Fibroblast of pulmonary artery (primary cell): ENCODE measurements around the gene SPATA31C1.
"Not testable (repeated sequence)": the region's sequence is repeated elsewhere in the genome, so short reads cannot be mapped to it uniquely, and the experiment has no call there.

Source experiments
- DNase-seq: peaks from one replicate; pipeline ENCODE4 v3.0.0-alpha.2; 2010; ENCODE audit warnings: low read depth
- H3K4me3 ChIP-seq: replicated peaks from 2 replicates; pipeline ENCODE4 v1.5.1; 2011; ENCODE audit warnings: low read depth, mild to moderate bottlenecking, control low read depth, low read length, moderate library complexity
- TF ChIP-seq, protein P1 (sequence below): IDR thresholded peaks from 2 replicates; pipeline ENCODE4 v1.5.1; 2011; ENCODE audit warnings: mild to moderate bottlenecking, control low read depth, low read length, inconsistent platforms; ENCODE audit errors: missing control alignments

SPATA31C1 gene

GRCh38 chr9:87917662-87918061, at the start of gene SPATA31C1:
SPATA31C1 (plus strand) TSS chr9:87917962.
- H3K4me3 ChIP-seq, DNase-seq: not testable (repeated sequence)

DNA sequence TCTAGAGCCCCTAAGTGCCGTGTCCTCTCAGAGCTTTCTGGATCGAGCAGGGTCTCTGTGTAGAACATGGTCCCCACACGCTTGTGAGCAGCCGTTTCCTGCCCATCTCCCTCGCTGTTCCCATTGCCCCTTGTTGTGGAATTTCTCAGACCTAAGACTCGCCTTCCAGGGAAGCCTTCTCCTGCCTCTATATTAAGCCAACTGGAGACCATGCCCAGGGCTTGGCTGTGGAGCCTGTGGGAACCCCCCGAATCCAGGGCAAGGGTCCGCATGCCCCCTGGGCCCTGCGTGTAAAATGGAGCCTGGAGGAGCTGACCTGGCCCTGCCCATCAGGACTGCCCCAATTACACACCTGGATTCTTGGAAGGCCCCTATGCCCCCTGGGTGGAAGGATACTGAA, 49.6 kb upstream of the SPATA31C1 start:
- H3K4me3 ChIP-seq, result no peak overlapping the region
- DNase-seq, result no peak
- TF ChIP-seq, protein P1, sequence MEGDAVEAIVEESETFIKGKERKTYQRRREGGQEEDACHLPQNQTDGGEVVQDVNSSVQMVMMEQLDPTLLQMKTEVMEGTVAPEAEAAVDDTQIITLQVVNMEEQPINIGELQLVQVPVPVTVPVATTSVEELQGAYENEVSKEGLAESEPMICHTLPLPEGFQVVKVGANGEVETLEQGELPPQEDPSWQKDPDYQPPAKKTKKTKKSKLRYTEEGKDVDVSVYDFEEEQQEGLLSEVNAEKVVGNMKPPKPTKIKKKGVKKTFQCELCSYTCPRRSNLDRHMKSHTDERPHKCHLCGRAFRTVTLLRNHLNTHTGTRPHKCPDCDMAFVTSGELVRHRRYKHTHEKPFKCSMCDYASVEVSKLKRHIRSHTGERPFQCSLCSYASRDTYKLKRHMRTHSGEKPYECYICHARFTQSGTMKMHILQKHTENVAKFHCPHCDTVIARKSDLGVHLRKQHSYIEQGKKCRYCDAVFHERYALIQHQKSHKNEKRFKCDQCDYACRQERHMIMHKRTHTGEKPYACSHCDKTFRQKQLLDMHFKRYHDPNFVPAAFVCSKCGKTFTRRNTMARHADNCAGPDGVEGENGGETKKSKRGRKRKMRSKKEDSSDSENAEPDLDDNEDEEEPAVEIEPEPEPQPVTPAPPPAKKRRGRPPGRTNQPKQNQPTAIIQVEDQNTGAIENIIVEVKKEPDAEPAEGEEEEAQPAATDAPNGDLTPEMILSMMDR, result no peak

DNA sequence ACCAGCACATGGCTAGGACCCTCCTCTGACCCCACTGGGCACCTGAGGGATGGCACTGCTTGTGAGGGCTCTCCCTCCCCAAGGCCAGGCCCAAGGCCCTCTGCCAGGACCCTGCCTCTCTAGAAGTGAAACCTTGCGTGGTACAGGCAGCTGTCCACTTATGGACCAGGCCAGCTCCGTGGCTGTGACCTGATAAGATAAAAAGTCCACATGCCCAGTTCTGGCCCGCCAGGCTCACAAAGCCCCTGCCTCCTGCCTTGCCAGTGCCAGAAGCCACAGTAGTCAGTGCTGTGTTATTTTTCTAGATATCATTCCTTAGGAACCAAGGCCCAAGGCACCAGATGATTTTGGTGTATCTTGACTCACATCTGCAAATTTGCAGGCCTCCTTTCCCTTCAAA, 49.1 kb upstream of the SPATA31C1 start:
- TF ChIP-seq, protein P1, result no peak
- no peak for DNase-seq
- H3K4me3 ChIP-seq, result no peak overlapping the region

GRCh38 chr9:87869082-87869481, 48.7 kb upstream of the SPATA31C1 start:
- DNase-seq, result no peak
- TF ChIP-seq, protein P1, result no peak

DNA sequence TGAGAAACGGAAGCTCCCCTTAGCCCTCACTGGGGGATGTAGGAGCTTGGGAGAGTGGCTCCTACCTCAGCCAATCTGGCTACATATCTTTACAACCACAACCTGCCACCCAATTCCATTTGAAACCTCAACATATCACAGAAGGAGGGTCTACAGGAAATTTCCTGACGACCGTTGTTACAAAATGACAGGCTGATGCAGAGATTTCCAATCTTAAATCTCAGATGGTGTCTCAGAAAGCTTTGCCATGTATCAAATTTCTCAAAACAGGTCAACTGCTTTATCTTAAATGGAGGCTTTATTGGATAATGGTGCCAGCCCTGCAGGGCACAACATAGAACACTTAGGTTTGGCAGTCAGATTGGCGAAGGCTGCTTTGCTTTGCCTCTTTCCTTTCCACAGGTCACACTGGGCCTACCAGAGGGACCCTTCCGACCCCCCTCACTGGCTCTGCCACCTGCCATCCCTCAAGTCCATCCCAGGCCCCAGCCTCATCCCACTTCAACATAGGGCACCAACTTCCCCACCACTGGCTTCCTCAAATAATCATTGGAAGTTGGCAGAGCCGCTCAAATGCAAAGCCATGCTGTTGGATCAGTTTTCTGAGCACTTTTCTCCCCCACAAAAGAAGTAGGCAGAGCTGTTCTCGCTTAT, 46.2 kb upstream of the SPATA31C1 start:
- TF ChIP-seq, protein P1, result no peak
- no peak for DNase-seq
- H3K4me3 ChIP-seq, result no peak overlapping the region

More at GRCh38 chr9:87869082-87869481, 48.7 kb upstream of the SPATA31C1 start:
- H3K4me3 ChIP-seq, result no peak overlapping the region

DNA sequence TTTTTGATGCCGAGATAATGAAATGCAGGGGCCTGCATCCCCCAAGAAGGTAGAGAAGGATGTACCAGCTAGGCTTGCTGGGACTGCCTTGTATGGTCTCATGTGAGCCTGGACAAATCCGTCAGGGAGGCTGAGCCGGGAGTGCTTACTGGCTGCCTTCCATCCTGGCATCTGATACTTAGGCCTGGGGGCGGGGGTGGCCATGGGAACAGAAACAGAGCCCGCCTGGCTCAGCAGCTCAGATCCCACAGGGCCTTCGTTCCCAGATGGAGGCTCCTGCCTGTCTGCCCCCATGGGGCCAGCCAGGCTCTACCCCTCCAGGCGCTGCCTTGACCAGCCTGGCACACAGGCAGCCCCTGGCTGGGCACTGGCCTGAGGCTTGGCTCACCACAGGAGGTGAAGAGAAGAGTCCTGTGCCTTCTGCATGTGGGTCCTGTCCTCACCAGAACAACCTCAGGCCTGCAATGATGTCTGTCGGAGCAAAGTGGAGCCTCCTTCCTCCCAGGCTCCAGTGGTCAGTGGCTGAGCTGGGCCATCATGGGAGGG, 45.6 kb upstream of the SPATA31C1 start:
- no peak overlapping the region for H3K4me3 ChIP-seq
- peak; percentile 16 for DNase-seq
- TF ChIP-seq, protein P1, result no peak

GRCh38 chr9:87873607-87874303, 44.0 kb upstream of the SPATA31C1 start:
- TF ChIP-seq, protein P1, result no peak
- no peak for DNase-seq
- no peak overlapping the region for H3K4me3 ChIP-seq
